Activated T-helper 17 cell treated with anti-CD3 and anti-CD28 coated beads, Interleukin-2, amount 50 U/mL, for 72 hours (primary cell): ENCODE measurements around the gene THRB. TPM values are rescaled to one million over a fixed set of nuclear protein-coding genes. Genes with fewer than 3 reads are reported as not detected.
"Not testable (repeated sequence)": the region's sequence is repeated elsewhere in the genome, so short reads cannot be mapped to it uniquely, and the experiment has no call there.

ENCODE experiments used
- ATAC-seq: fragments of 150-1000 bp; cut with Tn5 transposase; replicated peaks from 2 replicates; pipeline ENCODE4 v1.10.0; 2021; ENCODE audit warnings: mild to moderate bottlenecking, moderate library complexity
- H3K27ac Mint-ChIP-seq: one replicate; pipeline ENCODE4 v1.8.0; 2022; ENCODE audit warnings: mixed read lengths
- H3K27me3 Mint-ChIP-seq: one replicate; pipeline ENCODE4 v1.8.0; 2022; ENCODE audit warnings: mixed read lengths
- H3K36me3 Mint-ChIP-seq: one replicate; pipeline ENCODE4 v1.8.0; 2022; ENCODE audit warnings: low read depth, mild to moderate bottlenecking, mixed read lengths
- H3K4me1 Mint-ChIP-seq: one replicate; pipeline ENCODE4 v1.8.0; 2022; ENCODE audit warnings: mixed read lengths
- H3K4me3 Mint-ChIP-seq: one replicate; pipeline ENCODE4 v1.8.0; 2022; ENCODE audit warnings: mild to moderate bottlenecking, mixed read lengths
- H3K9me3 Mint-ChIP-seq: one replicate; pipeline ENCODE4 v1.8.0; 2022; ENCODE audit warnings: mixed read lengths
- total RNA-seq, 2 donors: library from RNA; stranded (reverse); gene quantifications; one replicate each; pipeline ENCODE4 v1.2.3, GENCODE V29; 2022

The THRB gene
- total RNA-seq, 2 donors from 2014 or later = not detected

- ATAC-seq = no peak
Observed at GRCh38 chr3:24401811-24402185, 92.9 kb downstream of the THRB start.

GRCh38 chr3:24401090-24401810, 93.4 kb downstream of the THRB start:
- Mint-ChIP-seq H3K4me1 (no peaks in the 10 kb centered on the region), H3K27ac (no peak overlapping the region), H3K4me3 (no peak overlapping the region), H3K27me3 (no peaks in the 10 kb centered on the region), H3K36me3 (no peaks in the 10 kb centered on the region), H3K9me3 (no peaks in the 10 kb centered on the region)
- ATAC-seq = no peak

More at GRCh38 chr3:24401811-24402185, 92.9 kb downstream of the THRB start:
- H3K27ac Mint-ChIP-seq = no peak overlapping the region
- H3K9me3 Mint-ChIP-seq = no peaks in the 10 kb centered on the region
- H3K4me3 Mint-ChIP-seq = no peak overlapping the region
- H3K4me1 Mint-ChIP-seq = no peaks in the 10 kb centered on the region
- no peaks in the 10 kb centered on the region for H3K36me3 Mint-ChIP-seq
- H3K27me3 Mint-ChIP-seq = no peaks in the 10 kb centered on the region

DNA sequence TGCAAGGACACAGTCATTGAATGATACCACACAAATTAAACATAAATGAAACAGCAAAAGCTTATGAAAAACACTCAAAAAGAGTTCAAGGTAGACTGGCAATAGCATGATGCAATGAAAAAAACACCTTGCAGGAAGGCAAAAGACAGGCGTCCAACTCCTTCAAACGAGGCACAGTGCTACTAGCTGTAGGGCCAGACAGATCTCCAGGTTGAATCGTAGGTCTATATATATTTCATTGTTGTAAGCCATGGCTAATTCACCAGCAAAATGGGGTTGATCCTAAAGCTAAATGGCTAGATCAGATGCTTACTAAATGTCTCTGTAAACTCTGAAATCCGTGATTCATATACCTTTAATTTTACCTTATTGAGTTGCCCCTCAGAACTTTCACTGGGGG, 94.2 kb downstream of the THRB start:
- Mint-ChIP-seq H3K27ac (no peak overlapping the region), H3K4me3 (no peak overlapping the region), H3K4me1 (no peaks in the 10 kb centered on the region), H3K27me3 (no peaks in the 10 kb centered on the region), H3K9me3 (no peaks in the 10 kb centered on the region), H3K36me3 (no peaks in the 10 kb centered on the region)
- no peak for ATAC-seq

- Mint-ChIP-seq H3K36me3 (no peaks in the 10 kb centered on the region), H3K9me3 (no peaks in the 10 kb centered on the region), H3K27me3 (no peaks in the 10 kb centered on the region), H3K4me3 (no peak overlapping the region), H3K27ac (no peak overlapping the region), H3K4me1 (no peaks in the 10 kb centered on the region)
- no peak for ATAC-seq
Observed at GRCh38 chr3:24400015-24400414, 94.6 kb downstream of the THRB start.

- Mint-ChIP-seq H3K27ac (no peak overlapping the region), H3K9me3 (no peaks in the 10 kb centered on the region), H3K4me1 (no peaks in the 10 kb centered on the region), H3K27me3 (no peaks in the 10 kb centered on the region), H3K4me3 (no peak overlapping the region), H3K36me3 (no peaks in the 10 kb centered on the region)
- ATAC-seq = no peak
Observed at GRCh38 chr3:24399614-24400013, 95.0 kb downstream of the THRB start.

DNA sequence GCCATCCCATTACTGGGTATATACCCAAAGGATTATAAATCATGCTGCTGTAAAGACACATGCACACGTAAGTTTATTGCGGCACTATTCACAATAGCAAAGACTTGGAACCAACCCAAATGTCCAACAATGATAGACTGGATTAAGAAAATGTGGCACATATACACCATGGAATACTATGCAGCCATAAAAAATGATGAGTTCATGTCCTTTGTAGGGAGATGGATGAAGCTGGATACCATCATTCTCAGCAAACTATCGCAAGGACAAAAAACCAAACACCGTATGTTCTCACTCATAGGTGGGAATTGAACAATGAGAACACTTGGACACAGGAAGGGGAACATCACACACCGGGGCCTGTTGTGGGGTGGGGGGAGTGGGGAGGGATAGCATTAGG, 95.9 kb downstream of the THRB start:
- not testable (repeated sequence) for H3K4me1 Mint-ChIP-seq, H3K4me3 Mint-ChIP-seq, H3K27me3 Mint-ChIP-seq, H3K36me3 Mint-ChIP-seq, ATAC-seq, H3K27ac Mint-ChIP-seq, H3K9me3 Mint-ChIP-seq

DNA sequence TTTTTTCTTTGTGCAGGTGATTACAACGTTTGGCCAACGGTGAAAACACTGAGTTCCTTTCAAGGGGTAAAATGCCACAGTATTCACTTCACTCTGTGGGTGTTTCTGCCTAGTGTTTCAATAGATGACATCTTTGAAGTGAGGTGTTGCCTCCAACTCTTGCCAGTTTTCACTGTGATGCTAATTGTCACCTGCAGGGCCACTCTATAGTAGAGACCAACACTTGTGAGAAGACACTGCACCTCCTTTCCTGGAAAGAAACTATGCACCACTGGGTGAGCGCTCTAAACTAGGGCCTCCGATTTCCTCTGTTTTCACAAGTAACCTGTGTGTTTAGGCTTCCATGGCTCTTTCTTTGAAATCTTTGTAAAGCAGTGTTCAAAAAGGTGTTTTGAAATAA, 98.3 kb downstream of the THRB start:
- no peak for ATAC-seq
- Mint-ChIP-seq H3K4me3 (no peak overlapping the region), H3K36me3 (no peaks in the 10 kb centered on the region), H3K4me1 (no peaks in the 10 kb centered on the region), H3K27me3 (peaks cover 4% of the 10 kb centered on the region), H3K27ac (no peak overlapping the region), H3K9me3 (peaks cover 5% of the 10 kb centered on the region)

GRCh38 chr3:24394754-24395153, 99.9 kb downstream of the THRB start:
- Mint-ChIP-seq H3K36me3 (no peaks in the 10 kb centered on the region), H3K27ac (no peak overlapping the region), H3K4me1 (no peaks in the 10 kb centered on the region), H3K9me3 (peaks cover 5% of the 10 kb centered on the region), H3K4me3 (no peak overlapping the region), H3K27me3 (peaks cover 4% of the 10 kb centered on the region)
- no peak for ATAC-seq

GRCh38 chr3:24393316-24393715, 101.3 kb downstream of the THRB start:
- Mint-ChIP-seq H3K36me3 (no peaks in the 10 kb centered on the region), H3K4me3 (no peak overlapping the region), H3K4me1 (no peaks in the 10 kb centered on the region), H3K27ac (no peak overlapping the region), H3K9me3 (peaks cover 5% of the 10 kb centered on the region), H3K27me3 (peaks cover 4% of the 10 kb centered on the region)
- no peak for ATAC-seq

- Mint-ChIP-seq H3K4me3 (no peak overlapping the region), H3K27me3 (peaks cover 4% of the 10 kb centered on the region)
Observed at GRCh38 chr3:24390169-24391130, 104.2 kb downstream of the THRB start.

DNA sequence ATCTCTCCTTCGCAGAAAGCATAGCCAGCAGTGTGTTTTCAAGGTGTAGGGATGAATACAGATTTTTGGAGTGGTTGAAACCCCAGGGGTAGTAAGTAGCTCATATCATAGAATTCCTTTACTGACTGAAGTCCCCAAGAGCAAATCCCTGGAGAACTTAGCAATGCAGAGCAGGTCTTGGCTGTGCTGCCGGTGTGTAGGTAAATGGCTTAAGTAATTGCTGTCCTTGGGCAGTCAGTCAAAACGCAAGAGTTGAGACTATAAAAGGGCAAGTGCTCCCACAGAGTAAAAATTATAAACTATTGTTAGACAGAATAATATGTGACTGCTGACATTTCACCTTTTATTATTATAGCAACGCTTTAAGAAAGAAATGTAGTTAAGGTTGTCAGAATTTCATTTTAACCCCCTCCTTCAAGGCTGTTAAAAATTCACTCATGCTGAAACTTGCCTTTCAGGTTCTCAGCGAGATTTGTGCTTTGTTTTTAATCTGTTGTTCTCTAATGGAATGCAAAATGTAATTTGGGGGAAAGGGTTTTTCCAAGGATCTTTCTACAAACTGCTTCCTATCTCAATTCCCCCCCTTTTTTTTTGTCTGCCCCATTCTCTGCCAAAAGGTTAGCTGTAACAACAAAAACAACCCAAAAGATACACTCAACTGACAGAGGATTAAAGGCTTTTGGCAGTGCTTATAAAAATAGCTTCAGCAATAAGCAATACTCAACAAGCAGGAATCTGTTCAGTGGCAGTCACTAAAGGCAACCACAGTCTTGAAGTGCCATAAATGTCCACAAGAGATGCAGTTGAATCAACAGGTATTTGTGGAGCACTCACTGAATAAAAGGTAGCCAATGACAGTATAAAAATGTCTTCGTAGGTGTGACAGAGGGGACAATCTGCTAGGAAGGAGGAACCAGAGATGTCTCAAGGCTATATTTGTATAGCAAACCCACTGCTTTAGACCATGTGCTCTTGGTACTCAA, 105.3 kb downstream of the THRB start:
- H3K36me3 Mint-ChIP-seq = no peaks in the 10 kb centered on the region
- no peak overlapping the region for H3K27ac Mint-ChIP-seq
- H3K4me1 Mint-ChIP-seq = no peaks in the 10 kb centered on the region
- H3K27me3 Mint-ChIP-seq = peaks cover 4% of the 10 kb centered on the region
- no peak overlapping the region for H3K4me3 Mint-ChIP-seq
- no peak for ATAC-seq
- peaks cover 5% of the 10 kb centered on the region for H3K9me3 Mint-ChIP-seq

More at GRCh38 chr3:24390169-24391130, 104.2 kb downstream of the THRB start:
- H3K27ac Mint-ChIP-seq = no peak overlapping the region
- no peak for ATAC-seq
- H3K36me3 Mint-ChIP-seq = no peaks in the 10 kb centered on the region
- no peaks in the 10 kb centered on the region for H3K4me1 Mint-ChIP-seq
- H3K9me3 Mint-ChIP-seq = peaks cover 5% of the 10 kb centered on the region

DNA sequence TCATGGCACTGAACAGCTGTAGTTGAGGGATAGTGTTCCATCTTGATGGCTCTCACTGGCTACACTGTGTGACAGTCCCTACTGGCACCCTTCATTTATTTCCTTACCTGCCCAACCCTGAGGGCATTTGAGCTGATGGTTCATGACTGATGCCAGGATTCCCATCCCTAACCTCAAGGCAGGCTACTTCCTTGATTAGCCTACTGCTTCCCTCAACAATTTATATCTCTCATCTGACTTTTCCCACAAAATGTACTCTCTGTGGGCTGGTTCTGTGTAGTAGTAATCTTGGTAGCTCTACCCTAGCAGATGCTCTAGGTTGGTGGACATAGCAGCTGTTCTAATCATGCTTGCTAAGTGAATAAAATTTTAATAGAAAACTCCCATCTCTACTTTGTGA, 106.0 kb downstream of the THRB start:
- Mint-ChIP-seq H3K27ac (no peak overlapping the region), H3K9me3 (peaks cover 5% of the 10 kb centered on the region), H3K4me1 (no peaks in the 10 kb centered on the region), H3K36me3 (no peaks in the 10 kb centered on the region), H3K27me3 (peaks cover 4% of the 10 kb centered on the region), H3K4me3 (no peak overlapping the region)
- ATAC-seq = no peak

DNA sequence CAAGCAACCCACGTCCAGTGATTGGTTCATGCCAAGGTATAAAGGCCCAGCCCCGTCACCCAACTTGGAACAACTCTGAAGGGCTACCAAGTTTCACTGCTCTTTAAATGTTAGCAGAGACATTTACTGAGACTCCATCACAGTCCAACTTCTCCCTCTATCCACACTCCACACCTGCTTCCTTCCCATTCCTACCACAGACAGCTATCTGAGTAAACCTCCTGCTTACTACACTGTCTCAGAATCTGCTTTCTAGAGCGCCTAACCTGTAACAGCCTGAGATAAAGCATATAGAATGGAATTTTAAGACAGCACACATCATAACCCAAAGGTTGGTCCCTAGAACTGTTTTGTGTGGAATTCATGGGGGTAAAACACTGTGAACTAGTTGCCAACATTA, 106.5 kb downstream of the THRB start:
- peaks cover 5% of the 10 kb centered on the region for H3K9me3 Mint-ChIP-seq
- H3K36me3 Mint-ChIP-seq = no peaks in the 10 kb centered on the region
- no peak overlapping the region for H3K27ac Mint-ChIP-seq
- H3K4me1 Mint-ChIP-seq = no peaks in the 10 kb centered on the region
- H3K27me3 Mint-ChIP-seq = peaks cover 4% of the 10 kb centered on the region
- no peak overlapping the region for H3K4me3 Mint-ChIP-seq
- no peak for ATAC-seq

DNA sequence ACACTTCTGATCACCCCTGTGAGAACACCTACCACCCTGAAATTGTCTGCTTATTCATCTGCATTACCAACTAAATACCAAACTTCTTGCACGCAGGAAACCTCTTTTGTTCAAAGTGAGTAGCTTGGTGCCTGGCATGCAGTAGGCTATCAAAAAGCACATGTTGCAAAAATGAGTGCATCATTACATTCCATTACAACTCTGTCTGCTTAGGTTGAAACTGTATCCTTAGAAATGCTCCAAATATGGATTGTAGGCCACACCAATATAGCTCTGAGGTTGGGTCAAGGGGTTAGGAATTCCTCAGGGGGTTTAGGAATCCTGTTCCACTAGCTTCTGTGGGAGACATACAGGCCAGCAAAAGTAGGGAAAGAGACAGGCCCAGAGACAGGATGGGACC, 107.2 kb downstream of the THRB start:
- H3K9me3 Mint-ChIP-seq = peaks cover 5% of the 10 kb centered on the region
- H3K4me1 Mint-ChIP-seq = no peaks in the 10 kb centered on the region
- H3K36me3 Mint-ChIP-seq = no peaks in the 10 kb centered on the region
- H3K27me3 Mint-ChIP-seq = peaks cover 4% of the 10 kb centered on the region
- no peak overlapping the region for H3K27ac Mint-ChIP-seq
- no peak overlapping the region for H3K4me3 Mint-ChIP-seq
- ATAC-seq = no peak
